T-helper 17 cell (primary cell): ENCODE measurements around the gene C5orf34. TPM values are rescaled to one million over a fixed set of nuclear protein-coding genes. Genes with fewer than 3 reads are reported as not detected.
A peak's percentile ranks its signal among the peaks of the same experiment; 100 is the strongest.
"Not testable (repeated sequence)": the region's sequence is repeated elsewhere in the genome, so short reads cannot be mapped to it uniquely, and the experiment has no call there.

ENCODE experiments used
- ATAC-seq: fragments of 150-1000 bp; cut with Tn5 transposase; 2 replicates; pipeline ENCODE4 v1.10.0; 2021; ENCODE audit warnings: mild to moderate bottlenecking, moderate library complexity
- DNase-seq, 3 donors: peaks; one replicate each; pipeline versions ENCODE4 v3.0.0 to v3.0.0-alpha.2; 2020 to 2021
- H3K9me3 ChIP-seq: one replicate; pipeline ENCODE4 v1.7.0; 2013; ENCODE audit warnings: low read length, mild to moderate bottlenecking; ENCODE audit not compliant: control insufficient read depth, poor library complexity, severe bottlenecking
- H3K27ac Mint-ChIP-seq: one replicate; pipeline ENCODE4 v1.8.0; 2022; ENCODE audit warnings: mild to moderate bottlenecking, moderate library complexity, mixed read lengths
- H3K27me3 Mint-ChIP-seq: one replicate; pipeline ENCODE4 v1.8.0; 2022; ENCODE audit warnings: mixed read lengths
- H3K36me3 Mint-ChIP-seq: one replicate; pipeline ENCODE4 v1.8.0; 2022; ENCODE audit warnings: low read depth, mixed read lengths
- H3K4me1 Mint-ChIP-seq: one replicate; pipeline ENCODE4 v1.8.0; 2022; ENCODE audit warnings: mild to moderate bottlenecking, mixed read lengths
- H3K4me3 Mint-ChIP-seq: one replicate; pipeline ENCODE4 v1.8.0; 2022; ENCODE audit warnings: mild to moderate bottlenecking, moderate library complexity, mixed read lengths
- total RNA-seq, 4 donors: library from RNA in 2 of 4; stranded (reverse) in 2 of 4; gene quantifications; one replicate each; pipeline ENCODE4 v1.2.3 and lab custom pipeline; 2022 to 2026

The C5orf34 gene
- total RNA-seq, 2 donors from 2014 or later: 0.99 to 1.6 TPM

GRCh38 chr5:43491326-43491725, 23.6 kb downstream of the C5orf34 start:
- no peak overlapping the region for H3K4me3 Mint-ChIP-seq
- H3K27me3 Mint-ChIP-seq: no peaks in the 10 kb centered on the region
- no peak for ATAC-seq
- no peak overlapping the region for H3K27ac Mint-ChIP-seq
- H3K4me1 Mint-ChIP-seq: peaks cover 3% of the 10 kb centered on the region
- H3K9me3 ChIP-seq: no peaks in the 10 kb centered on the region
- H3K36me3 Mint-ChIP-seq: no peaks in the 10 kb centered on the region
- no peak for DNase-seq

- ATAC-seq (no peak), DNase-seq (no peak)
- peak overlapping the region; percentile 98 for H3K27ac Mint-ChIP-seq
- H3K9me3 ChIP-seq: no peaks in the 10 kb centered on the region
- no peaks in the 10 kb centered on the region for H3K36me3 Mint-ChIP-seq
- no peaks in the 10 kb centered on the region for H3K27me3 Mint-ChIP-seq
- H3K4me3 Mint-ChIP-seq: no peak overlapping the region
- peaks cover 17% of the 10 kb centered on the region for H3K4me1 Mint-ChIP-seq
These were observed 28.6 kb downstream of the C5orf34 start for GRCh38 chr5:43486353-43486752.

- Mint-ChIP-seq H3K27ac (peak overlapping the region; percentile 98), H3K4me3 (peak overlapping the region; percentile 43), H3K27me3 (no peaks in the 10 kb centered on the region), H3K4me1 (peaks cover 21% of the 10 kb centered on the region), H3K36me3 (no peaks in the 10 kb centered on the region)
- ATAC-seq (no peak), DNase-seq (no peak)
- H3K9me3 ChIP-seq: no peaks in the 10 kb centered on the region
These were observed 29.5 kb downstream of the C5orf34 start for GRCh38 chr5:43485406-43485805.

- H3K4me1 Mint-ChIP-seq: peaks cover 21% of the 10 kb centered on the region
- no peaks in the 10 kb centered on the region for H3K36me3 Mint-ChIP-seq
These were observed 30.7 kb downstream of the C5orf34 start for GRCh38 chr5:43484106-43484849.

GRCh38 chr5:43483298-43484105, 31.4 kb downstream of the C5orf34 start, which contains the start of gene TMEM267:
TSS of gene TMEM267 (minus strand) at chr5:43483865. CDS start at chr5:43453969, 29,896 bp downstream.
- peak; percentile 91 for ATAC-seq
- H3K27me3 Mint-ChIP-seq: no peaks in the 10 kb centered on the region
- peaks cover 21% of the 10 kb centered on the region for H3K4me1 Mint-ChIP-seq
- peak within 1 kb of the TSS; percentile 96 for H3K4me3 Mint-ChIP-seq
- peak within 1 kb of the TSS; percentile 98 for H3K27ac Mint-ChIP-seq
- H3K9me3 ChIP-seq: no peaks in the 10 kb centered on the region
- no peaks in the 10 kb centered on the region for H3K36me3 Mint-ChIP-seq
- DNase-seq: peak; percentile 56 to 70 (median 69)

More at GRCh38 chr5:43484106-43484849, 30.7 kb downstream of the C5orf34 start:
- Mint-ChIP-seq H3K4me3 (peak overlapping the region; percentile 96), H3K27me3 (no peaks in the 10 kb centered on the region), H3K27ac (peak overlapping the region; percentile 98)
- DNase-seq: peak; percentile 62 to 77 (median 67)
- no peaks in the 10 kb centered on the region for H3K9me3 ChIP-seq
- ATAC-seq: peak; percentile 78

- peak overlapping the region; percentile 96 for H3K4me3 Mint-ChIP-seq
- peaks cover 21% of the 10 kb centered on the region for H3K4me1 Mint-ChIP-seq
- no peaks in the 10 kb centered on the region for H3K9me3 ChIP-seq
- H3K27me3 Mint-ChIP-seq: no peaks in the 10 kb centered on the region
- no peak for DNase-seq
- no peaks in the 10 kb centered on the region for H3K36me3 Mint-ChIP-seq
- ATAC-seq: no peak
- peak overlapping the region; percentile 98 for H3K27ac Mint-ChIP-seq
These were observed 32.3 kb downstream of the C5orf34 start for GRCh38 chr5:43482490-43483297.

GRCh38 chr5:43469671-43470391, 45.1 kb downstream of the C5orf34 start:
- Mint-ChIP-seq H3K27ac (no peak overlapping the region), H3K4me3 (no peak overlapping the region), H3K4me1 (peaks cover 9% of the 10 kb centered on the region), H3K36me3 (peaks cover 10% of the 10 kb centered on the region), H3K27me3 (no peaks in the 10 kb centered on the region)
- H3K9me3 ChIP-seq: no peaks in the 10 kb centered on the region
- no peak for DNase-seq
- no peak for ATAC-seq

- DNase-seq (no peak), ATAC-seq (no peak)
- Mint-ChIP-seq H3K27me3 (no peaks in the 10 kb centered on the region), H3K36me3 (peaks cover 8% of the 10 kb centered on the region), H3K27ac (no peak overlapping the region), H3K4me1 (peaks cover 3% of the 10 kb centered on the region), H3K4me3 (no peak overlapping the region)
- no peaks in the 10 kb centered on the region for H3K9me3 ChIP-seq
These were observed 47.8 kb downstream of the C5orf34 start for GRCh38 chr5:43467100-43467499.

- H3K4me1 Mint-ChIP-seq, ATAC-seq, DNase-seq, H3K27me3 Mint-ChIP-seq, H3K36me3 Mint-ChIP-seq, H3K27ac Mint-ChIP-seq, H3K9me3 ChIP-seq, H3K4me3 Mint-ChIP-seq: not testable (repeated sequence)
These were observed 49.5 kb downstream of the C5orf34 start for GRCh38 chr5:43465455-43465854.

- no peak overlapping the region for H3K4me3 Mint-ChIP-seq
- H3K27ac Mint-ChIP-seq: no peak overlapping the region
- DNase-seq: no peak
- H3K9me3 ChIP-seq: no peaks in the 10 kb centered on the region
- no peaks in the 10 kb centered on the region for H3K36me3 Mint-ChIP-seq
- H3K27me3 Mint-ChIP-seq: no peaks in the 10 kb centered on the region
- H3K4me1 Mint-ChIP-seq: no peaks in the 10 kb centered on the region
- no peak for ATAC-seq
These were observed 53.9 kb downstream of the C5orf34 start for GRCh38 chr5:43461066-43461465.

GRCh38 chr5:43456556-43456955, 58.4 kb downstream of the C5orf34 start:
- peaks cover 2% of the 10 kb centered on the region for H3K36me3 Mint-ChIP-seq
- DNase-seq: no peak
- no peaks in the 10 kb centered on the region for H3K9me3 ChIP-seq
- H3K27me3 Mint-ChIP-seq: no peaks in the 10 kb centered on the region
- ATAC-seq: no peak
- H3K27ac Mint-ChIP-seq: no peak overlapping the region
- no peak overlapping the region for H3K4me3 Mint-ChIP-seq
- H3K4me1 Mint-ChIP-seq: no peaks in the 10 kb centered on the region

GRCh38 chr5:43441575-43441974, 73.4 kb downstream of the C5orf34 start:
- H3K9me3 ChIP-seq, H3K36me3 Mint-ChIP-seq, H3K4me3 Mint-ChIP-seq, DNase-seq, ATAC-seq, H3K27me3 Mint-ChIP-seq, H3K27ac Mint-ChIP-seq, H3K4me1 Mint-ChIP-seq: not testable (repeated sequence)
